GM10266 (cell line): ENCODE data around the gene RSF1.

ENCODE experiments used
- DNase-seq: peaks from one replicate; pipeline ENCODE4 v3.0.0; 2012; ENCODE audit errors: extremely low spot score
- CTCF ChIP-seq: IDR thresholded peaks from 2 replicates; pipeline ENCODE4 v1.5.1; 2012; ENCODE audit warnings: mild to moderate bottlenecking, low read depth; ENCODE audit not compliant: control insufficient read depth, insufficient read depth; ENCODE audit errors: missing control alignments

The RSF1 gene

DNA sequence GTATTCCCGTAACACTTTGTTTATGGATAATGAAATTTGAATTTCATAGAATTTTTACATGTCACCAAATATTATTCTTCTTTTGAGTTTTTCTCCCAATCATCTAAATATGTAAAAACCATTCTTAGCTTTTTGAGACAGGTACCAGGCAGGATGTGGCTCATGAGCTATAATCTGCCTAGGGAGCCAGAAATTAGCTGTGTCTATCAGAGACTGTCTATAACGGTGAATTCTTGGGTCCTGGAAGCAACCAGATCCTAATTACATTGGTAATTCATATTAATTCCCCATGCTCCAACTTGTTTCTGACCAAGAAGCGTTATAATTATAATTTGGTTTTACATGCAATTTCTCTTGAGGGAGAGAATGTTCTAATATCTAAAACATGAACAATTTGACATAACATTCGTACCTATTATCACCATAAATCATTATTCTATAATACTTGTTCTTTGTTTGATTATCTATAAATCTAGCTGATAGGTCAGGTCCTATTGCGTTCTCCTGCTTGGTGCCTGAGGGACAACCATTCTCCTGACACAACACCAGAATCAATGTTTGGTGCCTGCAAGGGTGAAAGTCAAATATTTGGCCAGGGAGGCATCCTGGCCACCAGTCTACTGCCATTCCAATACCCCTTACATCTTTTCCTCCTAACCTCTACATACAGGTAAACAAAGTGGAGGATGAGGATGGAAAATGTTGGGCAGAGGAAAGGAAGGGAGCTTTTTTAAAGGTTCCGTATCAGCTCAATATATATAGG, 69.9 kb downstream of the RSF1 start:
- TF ChIP-seq CTCF, result no peak
- DNase-seq, result no peak

DNA sequence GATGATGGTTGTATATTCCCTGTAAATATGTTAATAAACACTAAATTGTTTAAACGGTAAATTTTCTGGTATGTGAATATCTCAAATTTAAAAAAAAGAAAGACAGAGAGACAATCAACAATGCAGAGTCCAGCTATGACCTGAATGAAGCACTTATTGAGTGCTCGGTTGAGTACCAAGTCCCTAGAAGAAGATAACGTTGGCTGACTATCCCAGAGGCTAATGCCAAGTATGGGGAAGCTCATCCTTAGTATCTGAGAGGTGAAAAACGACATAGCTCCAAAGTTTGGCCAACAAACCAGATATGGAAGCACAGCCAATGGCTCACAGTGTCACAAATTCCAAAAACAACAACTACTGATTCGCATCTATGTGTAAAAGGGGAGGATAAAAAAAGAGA, 71.3 kb downstream of the RSF1 start:
- no peak for TF ChIP-seq CTCF

DNA sequence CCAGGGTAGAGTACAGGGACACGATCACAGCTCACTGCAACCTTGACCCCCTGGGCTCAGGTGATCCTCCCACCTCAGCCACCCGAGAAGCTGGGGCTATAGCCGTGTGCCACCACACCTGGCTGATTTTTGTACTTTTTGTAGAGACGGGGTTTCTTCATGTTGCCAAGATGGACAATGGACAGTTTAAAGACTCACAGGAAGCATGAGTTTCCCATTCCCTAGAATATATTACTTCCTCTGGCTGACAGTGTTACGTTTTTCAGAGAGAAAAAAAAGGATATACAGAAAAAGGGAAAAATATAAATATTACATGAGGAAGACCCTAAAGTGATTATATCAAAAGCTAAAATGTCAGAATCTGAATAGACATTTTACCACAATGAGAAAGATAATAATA, 72.3 kb downstream of the RSF1 start:
- no peak for TF ChIP-seq CTCF
- DNase-seq, result no peak

More for the DNA sequence above, 71.3 kb downstream of the RSF1 start:
- DNase-seq, result no peak

DNA sequence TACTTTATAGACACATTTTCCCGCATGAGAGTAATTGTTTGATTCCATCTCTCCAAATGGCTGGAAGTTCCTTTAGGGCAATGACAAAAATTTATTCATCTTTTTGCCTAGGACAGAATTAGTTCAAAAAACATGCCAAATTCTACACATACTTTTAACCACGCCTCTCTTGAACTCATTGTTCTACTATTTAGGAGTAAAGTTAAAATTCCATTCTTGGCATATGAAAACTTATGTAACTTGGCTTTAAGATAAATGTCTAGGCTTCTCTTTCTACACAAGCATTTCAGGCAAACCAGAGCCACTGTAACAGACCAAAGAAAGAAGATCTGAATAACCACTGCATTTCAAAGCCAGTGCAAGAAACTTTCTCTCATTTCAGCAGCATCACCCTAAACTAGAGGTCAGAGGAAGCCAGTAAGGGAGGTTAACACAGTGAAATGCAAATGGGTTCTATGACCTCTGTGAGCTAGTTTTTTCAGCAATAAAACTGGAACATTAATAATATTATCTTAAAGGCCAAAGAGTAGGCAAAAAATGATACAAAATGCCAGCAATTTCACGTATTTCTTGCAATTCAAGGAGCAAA, 73.0 kb downstream of the RSF1 start:
- TF ChIP-seq CTCF, result no peak
- no peak for DNase-seq

- no peak for TF ChIP-seq CTCF
Observed at GRCh38 chr11:77736473-77736872, 84.0 kb downstream of the RSF1 start.

DNA sequence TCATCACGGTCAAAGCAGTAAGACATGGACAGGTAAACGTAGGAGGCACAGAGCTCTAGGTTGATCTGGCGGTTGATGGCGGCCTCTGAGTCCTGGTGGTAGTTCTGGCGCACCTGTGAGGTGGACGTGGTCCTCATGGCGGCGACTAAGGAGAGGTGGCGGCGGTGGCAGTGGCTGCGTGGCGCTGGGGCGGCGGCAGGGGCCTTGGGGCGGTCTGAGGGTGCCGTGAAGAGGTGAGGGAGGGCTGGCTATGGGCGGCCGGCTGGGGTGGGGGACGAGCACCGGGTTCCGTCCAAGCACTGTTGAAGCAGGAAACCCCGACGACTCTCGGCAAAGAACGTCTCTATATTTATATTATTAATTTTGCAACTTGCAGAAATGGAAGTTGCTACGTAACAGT, 85.6 kb downstream of the RSF1 start:
- no peak for DNase-seq
- no peak for TF ChIP-seq CTCF

More at GRCh38 chr11:77736473-77736872, 84.0 kb downstream of the RSF1 start:
- DNase-seq, result no peak

- TF ChIP-seq CTCF, result no peak
- DNase-seq, result no peak
Observed at GRCh38 chr11:77732143-77732542, 88.4 kb downstream of the RSF1 start.
